HEK293 (cell line): ENCODE measurements around the gene SLC9C2.

ENCODE experiments used
- MZF1 ChIP-seq: fragments of 450-650 bp; formaldehyde crosslinking; IDR thresholded peaks from 2 replicates; pipeline ENCODE4 v1.5.1; 2017; ENCODE audit warnings: missing biosample characterization, missing genetic modification characterization, borderline replicate concordance
- YY1 ChIP-seq: fragments of 450-650 bp; formaldehyde crosslinking; IDR thresholded peaks from 2 replicates; pipeline ENCODE4 v1.5.1; 2018; ENCODE audit warnings: missing biosample characterization, missing genetic modification characterization
- ZBTB21 ChIP-seq: fragments of 450-650 bp; formaldehyde crosslinking; IDR thresholded peaks from 2 replicates; pipeline ENCODE4 v1.5.1; 2017; ENCODE audit warnings: missing biosample characterization, missing genetic modification characterization
- ZNF132 ChIP-seq: fragments of 450-650 bp; formaldehyde crosslinking; IDR thresholded peaks from 2 replicates; pipeline ENCODE4 v1.5.1; 2017; ENCODE audit warnings: missing biosample characterization, missing genetic modification characterization, borderline replicate concordance
- ZNF138 ChIP-seq: fragments of 450-650 bp; formaldehyde crosslinking; IDR thresholded peaks from 2 replicates; pipeline ENCODE4 v1.5.1; 2016; ENCODE audit warnings: missing biosample characterization, missing genetic modification characterization, borderline replicate concordance
- ZNF239 ChIP-seq: fragments of 450-650 bp; formaldehyde crosslinking; IDR thresholded peaks from 2 replicates; pipeline ENCODE4 v1.5.1; 2016; ENCODE audit warnings: missing biosample characterization, missing genetic modification characterization
- ZNF549 ChIP-seq: fragments of 450-650 bp; IDR thresholded peaks from 2 replicates; pipeline ENCODE4 v1.5.1; 2018; ENCODE audit warnings: missing biosample characterization, missing genetic modification characterization, mild to moderate bottlenecking, inconsistent platforms, moderate library complexity
- ZNF626 ChIP-seq: fragments of 450-650 bp; sonication (Bioruptor Pico); formaldehyde crosslinking; IDR thresholded peaks from 2 replicates; pipeline ENCODE4 v1.5.1; 2018; ENCODE audit warnings: missing biosample characterization, missing genetic modification characterization, inconsistent platforms
- ZNF701 ChIP-seq: fragments of 450-650 bp; formaldehyde crosslinking; IDR thresholded peaks from 2 replicates; pipeline ENCODE4 v1.5.1; 2016; ENCODE audit warnings: missing biosample characterization, missing genetic modification characterization
- ZNF777 ChIP-seq: fragments of 450-650 bp; formaldehyde crosslinking; IDR thresholded peaks from 2 replicates; pipeline ENCODE4 v1.5.1; 2017; ENCODE audit warnings: missing biosample characterization, missing genetic modification characterization, borderline replicate concordance
- TF ChIP-seq, protein P1 (sequence below): fragments of 450-650 bp; formaldehyde crosslinking; IDR thresholded peaks from 2 replicates; pipeline ENCODE4 v1.5.1; 2016; ENCODE audit warnings: missing biosample characterization, missing genetic modification characterization
- TF ChIP-seq, protein P2 (sequence below): fragments of 450-650 bp; formaldehyde crosslinking; IDR thresholded peaks from 2 replicates; pipeline ENCODE4 v1.5.1; 2016; ENCODE audit warnings: missing biosample characterization, missing genetic modification characterization

DNA sequence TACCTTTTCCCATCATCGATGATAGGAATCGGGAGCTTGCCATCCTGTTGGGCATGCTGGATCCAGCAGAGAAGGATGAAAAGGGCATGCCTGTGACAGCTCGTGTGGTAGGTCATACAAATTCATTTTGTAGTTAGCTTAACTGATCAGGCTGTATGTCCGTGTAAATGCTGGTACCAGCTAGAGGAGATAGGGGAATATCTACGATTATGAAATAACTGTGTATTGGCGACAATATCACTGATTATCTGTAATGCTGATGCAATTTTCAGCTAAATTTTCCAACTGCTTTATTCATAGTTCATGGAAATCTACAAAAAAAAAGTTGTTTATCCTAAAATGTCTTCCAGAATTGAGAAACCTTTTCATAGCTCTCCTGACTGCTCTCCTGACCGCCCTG is 117.5 kb downstream of the SLC9C2 start:
- TF ChIP-seq ZNF132 (tag by site-specific recombination): no peak
- TF ChIP-seq ZNF549 (tag by site-specific recombination): no peak
- no peak for TF ChIP-seq ZNF239 (tag by site-specific recombination)
- TF ChIP-seq, protein P1, sequence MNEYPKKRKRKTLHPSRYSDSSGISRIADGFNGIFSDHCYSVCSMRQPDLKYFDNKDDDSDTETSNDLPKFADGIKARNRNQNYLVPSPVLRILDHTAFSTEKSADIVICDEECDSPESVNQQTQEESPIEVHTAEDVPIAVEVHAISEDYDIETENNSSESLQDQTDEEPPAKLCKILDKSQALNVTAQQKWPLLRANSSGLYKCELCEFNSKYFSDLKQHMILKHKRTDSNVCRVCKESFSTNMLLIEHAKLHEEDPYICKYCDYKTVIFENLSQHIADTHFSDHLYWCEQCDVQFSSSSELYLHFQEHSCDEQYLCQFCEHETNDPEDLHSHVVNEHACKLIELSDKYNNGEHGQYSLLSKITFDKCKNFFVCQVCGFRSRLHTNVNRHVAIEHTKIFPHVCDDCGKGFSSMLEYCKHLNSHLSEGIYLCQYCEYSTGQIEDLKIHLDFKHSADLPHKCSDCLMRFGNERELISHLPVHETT (tag by site-specific recombination): no peak
- TF ChIP-seq YY1: no peak
- TF ChIP-seq ZNF701 (tag by site-specific recombination): no peak
- no peak for TF ChIP-seq ZNF626 (tag by site-specific recombination)
- TF ChIP-seq, protein P2, sequence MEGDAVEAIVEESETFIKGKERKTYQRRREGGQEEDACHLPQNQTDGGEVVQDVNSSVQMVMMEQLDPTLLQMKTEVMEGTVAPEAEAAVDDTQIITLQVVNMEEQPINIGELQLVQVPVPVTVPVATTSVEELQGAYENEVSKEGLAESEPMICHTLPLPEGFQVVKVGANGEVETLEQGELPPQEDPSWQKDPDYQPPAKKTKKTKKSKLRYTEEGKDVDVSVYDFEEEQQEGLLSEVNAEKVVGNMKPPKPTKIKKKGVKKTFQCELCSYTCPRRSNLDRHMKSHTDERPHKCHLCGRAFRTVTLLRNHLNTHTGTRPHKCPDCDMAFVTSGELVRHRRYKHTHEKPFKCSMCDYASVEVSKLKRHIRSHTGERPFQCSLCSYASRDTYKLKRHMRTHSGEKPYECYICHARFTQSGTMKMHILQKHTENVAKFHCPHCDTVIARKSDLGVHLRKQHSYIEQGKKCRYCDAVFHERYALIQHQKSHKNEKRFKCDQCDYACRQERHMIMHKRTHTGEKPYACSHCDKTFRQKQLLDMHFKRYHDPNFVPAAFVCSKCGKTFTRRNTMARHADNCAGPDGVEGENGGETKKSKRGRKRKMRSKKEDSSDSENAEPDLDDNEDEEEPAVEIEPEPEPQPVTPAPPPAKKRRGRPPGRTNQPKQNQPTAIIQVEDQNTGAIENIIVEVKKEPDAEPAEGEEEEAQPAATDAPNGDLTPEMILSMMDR (tag by site-specific recombination): no peak
- no peak for TF ChIP-seq ZBTB21 (tag by site-specific recombination)
- no peak for TF ChIP-seq MZF1 (tag by site-specific recombination)
- no peak for TF ChIP-seq ZNF777 (tag by site-specific recombination)
- no peak for TF ChIP-seq ZNF138 (tag by site-specific recombination)
